ENCODE results near the gene TBX1. TPM values are rescaled to one million over a fixed set of nuclear protein-coding genes. Genes with fewer than 3 reads are reported as not detected.

TBX1 gene
- total and polyA plus RNA-seq, 2 of the 8 experiments (the other 6 are each of a cell fraction or from before 2014, with no cell fraction given), result 0.28 TPM; not detected in 1

GRCh38 chr22:19803736-19804267 lies 43.2 kb downstream of the TBX1 start (continued):
- TF ChIP-seq GTF2F1 (IDR thresholded peaks at IDR 0.05; ENCODE audit: borderline replicate concordance, low read depth, low read length), result no peak
- no peak for TF ChIP-seq CEBPB (IDR thresholded peaks at IDR 0.05; ENCODE audit: low read depth, low read length)
- no peak for TF ChIP-seq SUZ12 (IDR thresholded peaks at IDR 0.05; ENCODE audit: low read length)
- TF ChIP-seq CHD1 (IDR thresholded peaks at IDR 0.05; ENCODE audit: low read depth, low read length), result no peak
- no peak for TF ChIP-seq TCF12 (IDR thresholded peaks at IDR 0.05; ENCODE audit: low read depth, low read length)
- TF ChIP-seq HDAC6 (IDR thresholded peaks at IDR 0.05; ENCODE audit: low read depth, low read length), result no peak
- TF ChIP-seq CHD7 (IDR thresholded peaks at IDR 0.05; ENCODE audit: insufficient replicate concordance, low read length), result no peak
